HG03103 (cell line): ENCODE data around the gene ACKR3.

Source experiments
- ATAC-seq: cut with Tn5 transposase; IDR thresholded peaks from one replicate; pipeline ENCODE4 v1.9.1; 2021; ENCODE audit warnings: low read depth; ENCODE audit not compliant: unreplicated experiment

The ACKR3 gene

GRCh38 chr2:236581546-236581945, 11.9 kb downstream of the ACKR3 start:
- ATAC-seq: no peak

DNA sequence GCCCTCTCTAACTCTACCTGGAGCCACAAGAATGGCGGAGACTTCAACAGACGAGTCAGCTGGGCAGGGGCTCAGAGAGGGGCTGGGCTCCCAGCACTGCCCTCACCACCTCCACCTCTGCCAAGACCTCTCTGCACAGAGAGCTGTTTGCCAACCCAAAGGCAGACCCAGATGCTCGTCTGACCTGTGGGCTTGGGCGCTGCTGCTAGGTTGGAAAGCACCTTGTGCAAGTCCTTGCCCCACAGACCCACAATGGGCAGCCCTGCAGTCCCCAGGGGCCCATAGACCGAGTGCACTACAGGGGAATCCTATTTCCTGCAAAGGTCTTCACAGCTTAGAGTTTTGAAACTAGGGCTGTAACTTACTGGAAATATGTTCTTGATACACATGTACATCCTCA, 13.3 kb downstream of the ACKR3 start:
- no peak for ATAC-seq

GRCh38 chr2:236583621-236584203, 14.1 kb downstream of the ACKR3 start:
- no peak for ATAC-seq

DNA sequence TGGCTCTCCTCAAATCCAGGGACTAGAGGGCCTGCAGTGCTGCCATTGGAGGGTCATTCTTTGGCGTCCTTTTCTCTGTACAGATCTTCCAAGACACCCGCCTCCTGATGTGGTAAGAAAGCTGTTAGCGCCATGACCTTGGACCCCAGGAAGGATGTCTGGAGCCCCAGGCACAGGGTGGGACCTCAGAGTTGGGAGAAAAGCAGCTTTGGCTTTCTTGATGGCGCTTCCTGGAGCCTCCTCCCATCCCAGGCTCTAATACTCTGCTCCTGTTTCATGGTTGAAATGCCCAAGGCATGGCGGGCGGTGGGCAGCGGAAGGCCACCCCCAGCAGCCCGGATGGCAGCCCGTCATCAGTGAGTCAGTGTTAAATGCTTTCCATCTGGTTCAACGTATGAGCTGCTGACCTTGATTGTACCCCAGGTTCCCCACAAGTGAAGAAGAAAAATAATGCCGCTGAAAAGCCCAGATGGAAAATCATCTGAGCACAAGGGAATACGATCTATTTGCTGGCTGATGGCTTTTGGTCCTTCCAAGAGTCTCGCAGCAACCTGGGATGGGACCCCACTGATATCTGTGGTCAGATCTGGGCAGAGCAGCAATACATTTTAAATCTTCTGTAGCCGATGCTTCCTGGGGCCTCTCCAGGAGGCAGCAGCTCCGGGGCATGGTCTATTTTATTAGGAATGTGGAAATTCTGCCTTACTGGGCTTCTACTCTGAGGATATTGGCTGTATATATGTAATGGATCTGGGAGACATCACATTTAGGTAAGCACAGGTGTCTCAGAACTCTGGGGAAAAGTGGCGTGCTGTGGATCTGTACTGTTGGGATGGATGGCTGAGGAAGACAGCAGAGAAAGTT, 15.1 kb downstream of the ACKR3 start:
- no peak for ATAC-seq

DNA sequence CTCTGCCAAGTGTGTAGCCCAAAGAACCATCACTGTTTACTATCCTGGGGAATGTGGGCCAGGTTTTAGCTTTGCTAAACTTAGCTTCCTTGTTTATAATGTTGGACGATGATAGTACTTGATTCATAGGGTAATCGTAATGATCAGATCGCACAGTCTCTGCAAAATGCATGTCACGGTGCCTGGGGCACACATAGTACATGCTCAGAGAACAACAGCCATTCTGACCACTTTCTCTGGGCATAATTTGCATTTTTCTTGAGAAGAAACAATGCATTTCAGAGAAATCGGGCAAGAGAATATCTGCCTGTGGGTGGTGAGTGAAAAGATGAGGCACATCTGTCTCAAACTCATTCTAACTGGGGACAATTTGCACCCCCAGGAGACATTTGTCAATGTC, 16.3 kb downstream of the ACKR3 start:
- no peak for ATAC-seq

GRCh38 chr2:236587861-236588815, 18.5 kb downstream of the ACKR3 start:
- ATAC-seq: no peak

DNA sequence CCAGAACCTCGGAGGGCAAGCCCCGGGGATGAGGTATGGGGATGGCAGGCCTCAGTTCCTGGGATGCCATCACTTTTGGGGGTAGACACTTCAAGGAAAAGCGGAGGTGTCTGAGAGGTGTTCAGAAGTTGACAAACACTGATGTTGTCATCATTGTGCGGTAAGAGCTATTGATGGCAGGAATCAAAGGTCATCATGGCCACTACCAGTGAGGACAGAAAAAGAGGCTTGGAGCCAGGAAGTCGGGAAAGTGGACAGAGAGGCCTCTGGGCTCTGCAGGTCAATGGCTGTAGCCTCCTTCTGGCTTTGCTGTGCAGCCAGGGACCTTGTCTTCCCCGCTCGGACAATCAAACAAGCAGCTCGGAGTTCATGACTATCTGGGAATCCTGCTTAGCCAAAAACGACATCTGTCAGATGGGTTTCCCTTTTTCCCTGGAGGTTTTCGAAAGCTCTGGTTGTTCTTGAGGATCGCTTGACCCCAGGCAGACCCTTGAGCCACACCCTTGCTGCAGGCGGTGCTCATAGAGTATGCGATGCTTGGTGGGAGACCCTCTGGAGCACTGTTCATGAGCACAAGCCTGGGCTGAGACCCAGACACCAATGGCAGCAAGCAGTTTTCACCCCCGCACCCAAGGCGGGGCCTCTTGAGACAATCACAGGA, 19.4 kb downstream of the ACKR3 start:
- ATAC-seq: no peak

- no peak for ATAC-seq
Measured at GRCh38 chr2:236590846-236591245, 21.2 kb downstream of the ACKR3 start.

GRCh38 chr2:236592821-236593220, 23.2 kb downstream of the ACKR3 start:
- ATAC-seq: no peak

DNA sequence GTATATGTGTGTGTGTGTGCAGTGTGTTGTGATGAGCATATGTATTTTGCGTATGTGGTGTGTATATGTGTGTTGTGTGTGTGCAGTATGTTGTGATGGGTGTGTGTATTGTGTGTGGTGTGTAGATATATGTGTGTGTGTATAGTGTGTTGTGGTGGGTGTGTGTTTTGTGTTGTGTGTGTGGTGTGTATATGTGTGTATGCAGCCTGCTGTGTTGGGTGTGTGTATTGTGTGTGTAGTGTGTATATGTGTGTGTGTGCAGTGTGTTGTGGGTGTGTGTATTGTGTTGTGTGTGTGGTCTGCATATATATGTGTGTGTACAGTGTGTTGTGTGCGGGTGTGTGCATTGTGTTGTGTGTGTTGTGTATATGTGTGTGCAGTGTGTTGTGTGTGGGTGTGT, 23.9 kb downstream of the ACKR3 start:
- no peak for ATAC-seq

DNA sequence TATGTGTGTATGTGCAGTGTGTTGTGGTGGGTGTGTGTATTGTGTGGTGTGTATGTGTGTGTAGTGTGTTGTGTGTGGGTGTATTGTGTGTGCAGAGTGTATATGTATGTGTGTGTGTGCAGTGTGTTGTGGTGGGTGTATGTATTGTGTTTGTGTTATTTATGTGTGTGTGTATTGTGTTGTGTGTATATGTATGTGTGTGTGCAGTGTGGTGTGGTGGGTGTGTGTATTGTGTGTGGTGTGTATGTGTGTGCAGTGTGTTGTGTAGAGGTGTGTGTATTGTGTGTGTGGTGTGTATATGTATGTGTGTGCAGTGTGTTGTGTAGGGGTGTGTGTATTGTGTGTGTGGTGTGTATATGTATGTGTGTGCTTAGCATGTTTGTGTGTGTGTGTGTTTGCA, 24.3 kb downstream of the ACKR3 start:
- ATAC-seq: no peak

DNA sequence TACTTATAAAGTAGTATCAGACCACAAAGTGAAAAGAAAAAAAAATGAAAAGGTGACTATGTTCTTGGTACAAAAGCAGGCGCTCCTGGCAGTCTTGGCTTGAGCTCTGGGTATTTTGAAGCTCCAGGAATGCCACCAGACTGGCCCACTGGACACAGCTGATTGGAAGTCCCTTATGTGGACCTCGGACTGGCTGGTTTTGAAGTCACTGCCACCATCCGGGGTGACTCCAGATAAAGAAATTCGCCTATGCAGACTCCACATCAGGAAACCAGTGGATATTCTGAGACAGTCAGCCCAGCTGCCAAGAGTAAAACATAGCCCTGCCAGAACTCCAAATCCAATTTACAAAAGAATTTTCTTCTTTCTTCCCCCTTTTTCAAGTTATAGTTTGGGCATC, 28.0 kb downstream of the ACKR3 start:
- no peak for ATAC-seq

DNA sequence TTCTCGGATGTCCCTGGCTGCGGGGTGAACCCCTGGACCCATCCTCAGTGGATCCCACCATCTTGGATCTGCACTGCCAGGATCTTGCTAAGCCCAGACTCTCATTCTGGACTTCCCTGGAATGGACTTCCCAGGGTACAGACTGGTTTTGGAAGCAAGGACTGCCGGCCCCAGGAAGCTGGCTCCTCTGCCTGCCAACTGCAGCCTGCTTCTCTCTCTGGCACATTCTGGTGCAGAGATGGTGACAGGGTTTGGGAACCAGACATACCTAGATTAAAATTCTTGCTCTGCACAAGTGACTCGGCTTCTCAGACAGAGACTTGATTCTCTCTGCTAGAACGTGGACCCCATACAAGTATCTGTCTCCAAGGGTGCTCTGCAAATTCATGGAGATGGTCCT, 29.4 kb downstream of the ACKR3 start:
- no peak for ATAC-seq

- ATAC-seq: no peak
Measured at GRCh38 chr2:236600158-236600557, 30.5 kb downstream of the ACKR3 start.

DNA sequence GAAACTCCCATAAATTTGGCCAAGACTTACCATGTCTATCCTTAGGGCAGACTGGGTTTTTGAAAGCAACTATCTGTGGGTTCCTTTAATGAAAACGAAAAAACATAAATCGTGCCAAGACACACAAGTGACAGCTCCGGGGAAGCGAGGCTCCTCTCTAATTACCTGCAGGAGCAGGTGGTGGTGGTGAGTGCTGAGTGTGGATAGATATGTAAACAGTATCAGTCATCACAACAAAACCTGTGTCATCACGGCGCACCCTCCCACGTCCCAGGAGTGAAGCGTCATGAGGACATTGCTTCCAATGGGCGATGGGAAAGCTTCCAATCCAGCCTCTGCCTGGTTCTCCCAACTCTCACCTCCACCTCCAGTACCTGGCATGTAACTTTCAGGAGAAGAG, 31.3 kb downstream of the ACKR3 start:
- ATAC-seq: no peak

DNA sequence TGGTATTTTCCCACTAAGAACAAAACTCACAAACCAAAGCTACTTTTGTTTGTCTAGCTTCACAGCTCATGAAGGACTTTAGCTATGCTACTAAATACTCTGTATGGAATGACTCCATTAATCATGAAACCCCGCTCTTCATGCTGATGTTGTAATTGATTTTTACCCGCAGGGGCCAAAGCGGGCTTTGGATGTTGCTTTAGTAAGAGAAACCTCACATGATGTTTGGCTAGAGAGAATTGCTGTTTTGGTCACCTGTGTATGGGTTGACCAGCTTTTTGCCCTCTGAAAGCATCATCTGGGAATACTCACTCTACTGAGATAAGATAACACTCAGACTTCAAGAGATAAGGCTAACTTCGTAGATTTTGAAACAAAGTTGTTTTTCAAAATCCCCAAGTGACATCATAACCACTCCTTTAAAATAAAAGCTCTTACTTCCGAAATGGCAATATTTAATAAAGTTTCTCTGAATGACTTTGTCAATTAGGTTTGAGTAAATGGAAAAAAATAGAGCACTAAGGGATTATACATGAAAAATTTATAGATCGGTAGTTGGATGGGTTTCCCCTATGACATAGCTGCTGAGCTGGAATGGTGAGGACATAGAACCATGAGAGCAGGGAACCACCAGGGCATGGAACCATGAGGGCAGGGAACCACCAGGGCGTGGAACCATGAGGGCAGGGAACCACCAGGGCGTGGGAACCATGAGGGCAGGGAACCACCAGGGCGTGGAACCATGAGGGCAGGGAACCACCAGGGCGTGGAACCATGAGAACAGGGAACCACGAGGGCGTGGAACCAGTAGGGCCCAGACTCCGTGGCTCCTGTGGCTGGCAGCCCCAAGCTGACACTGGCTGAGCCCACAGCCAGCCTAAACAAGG, 31.9 kb downstream of the ACKR3 start:
- ATAC-seq: no peak

GRCh38 chr2:236602678-236603077, 33.1 kb downstream of the ACKR3 start:
- ATAC-seq: no peak

DNA sequence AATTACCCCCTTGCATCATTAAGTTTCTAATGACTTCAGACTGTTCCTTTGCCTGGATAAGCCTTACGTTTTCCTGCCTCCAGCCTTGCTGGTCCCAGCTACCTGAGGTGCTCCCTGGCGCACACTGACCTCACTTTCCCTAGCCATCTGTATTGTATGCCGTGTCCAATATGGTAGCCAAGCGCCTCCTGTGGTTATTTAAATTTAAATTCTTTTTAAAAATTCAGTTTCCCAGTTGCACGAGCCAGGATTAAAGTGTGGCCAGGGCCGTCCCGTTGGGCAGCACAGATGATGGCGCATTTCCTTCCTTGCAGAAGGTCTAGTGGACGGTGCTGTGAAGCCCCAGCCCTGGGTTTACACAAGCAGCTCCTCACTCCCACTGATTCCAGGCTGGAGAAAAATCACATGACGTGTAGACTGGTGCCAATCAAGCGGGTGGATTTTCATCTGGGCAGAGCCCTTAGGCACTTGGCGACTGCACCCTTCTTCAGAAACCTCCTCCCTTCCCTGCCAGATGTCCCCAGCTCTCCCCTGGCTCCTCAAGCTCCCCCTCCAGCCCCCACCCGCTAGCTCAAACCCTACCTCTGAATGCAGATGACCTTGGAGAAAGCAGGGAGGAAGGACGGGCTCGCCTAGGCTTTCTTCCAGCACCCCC, 33.9 kb downstream of the ACKR3 start:
- ATAC-seq: no peak
